Mesenchymal stem cell (in vitro differentiated cells and primary cell): Measurements from ENCODE around the gene ASTN2.

Source experiments
- DNase-seq: peaks from one replicate; pipeline ENCODE4 v3.0.0-alpha.2; 2013
- H2AFZ ChIP-seq: one replicate; pipeline ENCODE4 v1.6.1; 2013; ENCODE audit warnings: low read depth, mild to moderate bottlenecking, control low read depth, inconsistent platforms, low read length, moderate library complexity
- H2AK5ac ChIP-seq: 2 replicates; pipeline ENCODE4 v1.6.1; 2013; ENCODE audit warnings: low read length, moderate library complexity, mild to moderate bottlenecking, inconsistent platforms; ENCODE audit not compliant: severe bottlenecking
- H2BK120ac ChIP-seq: one replicate; pipeline ENCODE4 v1.6.1; 2013; ENCODE audit warnings: low read depth, mild to moderate bottlenecking, inconsistent platforms, low read length, moderate library complexity
- H2BK12ac ChIP-seq, 2 experiments: one replicate each; pipeline ENCODE4 v1.6.1; 2013; ENCODE audit warnings: inconsistent platforms in 2 of 2, low read length in 2 of 2, mild to moderate bottlenecking in 2 of 2, moderate library complexity in 2 of 2, control low read depth in 1 of 2
- H2BK15ac ChIP-seq: one replicate; pipeline ENCODE4 v1.6.1; 2013; ENCODE audit warnings: mild to moderate bottlenecking, low read depth, inconsistent platforms; ENCODE audit not compliant: poor library complexity, severe bottlenecking
- H2BK5ac ChIP-seq: 2 replicates; pipeline ENCODE4 v1.6.1; 2013; ENCODE audit warnings: low read depth, mild to moderate bottlenecking, low read length, control low read depth, inconsistent platforms; ENCODE audit not compliant: poor library complexity, severe bottlenecking
- H3K14ac ChIP-seq, 2 experiments: one replicate each; pipeline ENCODE4 v1.6.1; 2013; ENCODE audit warnings: inconsistent platforms in 2 of 2, low read length in 2 of 2, control low read depth in 1 of 2, mild to moderate bottlenecking in 1 of 2, moderate library complexity in 1 of 2
- H3K18ac ChIP-seq, 2 experiments: one replicate each; pipeline ENCODE4 v1.6.1; 2013; ENCODE audit warnings: inconsistent platforms in 2 of 2, low read length in 2 of 2, control low read depth in 1 of 2, low read depth in 1 of 2, mild to moderate bottlenecking in 1 of 2
- H3K23ac ChIP-seq, 2 experiments: one replicate each; pipeline ENCODE4 v1.6.1; 2013; ENCODE audit warnings: inconsistent platforms in 2 of 2, low read length in 2 of 2, mild to moderate bottlenecking in 2 of 2, moderate library complexity in 2 of 2, control low read depth in 1 of 2
- H3K27ac ChIP-seq: 2 replicates; pipeline ENCODE4 v1.5.1; 2013; ENCODE audit warnings: mild to moderate bottlenecking, moderate library complexity, low read length, control low read depth, inconsistent platforms; ENCODE audit not compliant: poor library complexity, severe bottlenecking
- H3K27me3 ChIP-seq, 2 experiments: 2 replicates each; pipeline versions ENCODE4 v1.6.1 to v1.7.0; 2013; ENCODE audit warnings: low read length in 2 of 2, mild to moderate bottlenecking in 2 of 2, moderate library complexity in 2 of 2, control low read depth in 1 of 2, inconsistent platforms in 1 of 2; ENCODE audit not compliant: control insufficient read depth in 1 of 2, insufficient read depth in 1 of 2
- H3K36me3 ChIP-seq, 2 experiments: 2 replicates each; pipeline versions ENCODE4 v1.6.1 to v1.7.0; 2013; ENCODE audit warnings: low read length in 2 of 2, control low read depth in 1 of 2, inconsistent platforms in 1 of 2, low read depth in 1 of 2, mild to moderate bottlenecking in 1 of 2; ENCODE audit not compliant: insufficient read depth in 2 of 2, control insufficient read depth in 1 of 2
- H3K4ac ChIP-seq, 2 experiments: one replicate each; pipeline ENCODE4 v1.6.1; 2013; ENCODE audit warnings: inconsistent platforms in 2 of 2, low read length in 2 of 2, mild to moderate bottlenecking in 2 of 2, moderate library complexity in 2 of 2, control low read depth in 1 of 2, low read depth in 1 of 2
- H3K4me1 ChIP-seq: 2 replicates; pipeline ENCODE4 v1.6.1; 2013; ENCODE audit warnings: low read depth, low read length, control low read depth; ENCODE audit not compliant: control insufficient read depth, insufficient read depth
- H3K4me2 ChIP-seq: 2 replicates; pipeline ENCODE4 v1.6.1; 2013; ENCODE audit warnings: low read length, mild to moderate bottlenecking, inconsistent platforms; ENCODE audit not compliant: poor library complexity, severe bottlenecking
- H3K4me3 ChIP-seq, 2 experiments: 2 replicates each; pipeline versions ENCODE4 v1.5.1 to v1.7.0; 2013; ENCODE audit warnings: low read length in 2 of 2, mild to moderate bottlenecking in 2 of 2, control low read depth in 1 of 2, low read depth in 1 of 2; ENCODE audit not compliant: insufficient read depth in 1 of 2
- H3K79me1 ChIP-seq: replicated peaks from 2 replicates; pipeline ENCODE4 v1.6.1; 2013; ENCODE audit warnings: mild to moderate bottlenecking, control low read depth, low read length, inconsistent platforms; ENCODE audit not compliant: poor library complexity, severe bottlenecking
- H3K9ac ChIP-seq: 2 replicates; pipeline ENCODE4 v1.7.0; 2013; ENCODE audit warnings: mild to moderate bottlenecking, low read length, moderate library complexity
- H3K9me3 ChIP-seq: 2 replicates; pipeline ENCODE4 v1.7.0; 2013; ENCODE audit warnings: mild to moderate bottlenecking, low read length; ENCODE audit not compliant: control insufficient read depth
- H4K8ac ChIP-seq: one replicate; pipeline ENCODE4 v1.6.1; 2013; ENCODE audit warnings: inconsistent platforms, mild to moderate bottlenecking, low read length, moderate library complexity
- H4K91ac ChIP-seq: one replicate; pipeline ENCODE4 v1.6.1; 2013; ENCODE audit warnings: mild to moderate bottlenecking, low read length, inconsistent platforms
- WGBS: methylation state at CpG from one replicate; pipeline ENCODE4 v1.1.7; 2013; ENCODE audit warnings: mixed read lengths; 5-methylcytosine and 5-hydroxymethylcytosine counted together

Gene ASTN2

DNA sequence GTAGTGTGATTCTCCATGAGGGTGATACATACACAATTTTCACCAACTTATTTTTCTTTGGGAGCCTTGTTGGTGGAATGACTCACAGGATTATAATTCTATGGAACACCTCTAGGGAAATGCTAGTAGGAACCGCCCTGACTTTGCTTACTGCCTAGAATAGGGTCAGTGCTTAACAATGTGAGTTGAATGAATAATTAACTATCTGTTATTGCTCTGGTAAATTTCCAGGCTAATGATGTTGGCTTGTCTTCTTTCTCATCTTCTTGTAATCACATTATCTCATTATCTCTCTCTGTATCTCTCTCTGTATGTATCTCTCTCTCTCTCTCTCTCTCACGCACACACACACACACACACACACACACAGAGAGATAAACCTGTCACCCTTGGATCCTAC lies 436.7 kb downstream of the ASTN2 start:
- no peak overlapping the region for H4K8ac ChIP-seq
- H2AK5ac ChIP-seq, result no peak overlapping the region
- H3K27ac ChIP-seq, result peak overlapping the region; percentile 80
- H3K4me3 ChIP-seq, result no peak overlapping the region
- 40% methylated on average over 2 of the region's 2 CpGs for WGBS
- no peaks in the 10 kb centered on the region for H3K79me1 ChIP-seq
- no peak overlapping the region for H3K9ac ChIP-seq
- H2BK5ac ChIP-seq, result no peak overlapping the region
- H3K18ac ChIP-seq, result no peak overlapping the region
- no peaks in the 10 kb centered on the region for H3K27me3 ChIP-seq
- H3K9me3 ChIP-seq, result no peaks in the 10 kb centered on the region
- H3K4me2 ChIP-seq, result no peak overlapping the region
- H3K14ac ChIP-seq, result no peak overlapping the region
- no peak overlapping the region for H3K23ac ChIP-seq
- H2BK12ac ChIP-seq, result no peak overlapping the region
- peaks cover 8% of the 10 kb centered on the region for H3K4me1 ChIP-seq
- DNase-seq, result no peak
- peaks cover 0 to 3% of the 10 kb centered on the region in 2 experiments for H3K36me3 ChIP-seq
- H2BK15ac ChIP-seq, result no peak overlapping the region
- no peak overlapping the region for H2AFZ ChIP-seq
- no peak overlapping the region for H4K91ac ChIP-seq
- no peak overlapping the region for H2BK120ac ChIP-seq
- no peak overlapping the region for H3K4ac ChIP-seq

DNA sequence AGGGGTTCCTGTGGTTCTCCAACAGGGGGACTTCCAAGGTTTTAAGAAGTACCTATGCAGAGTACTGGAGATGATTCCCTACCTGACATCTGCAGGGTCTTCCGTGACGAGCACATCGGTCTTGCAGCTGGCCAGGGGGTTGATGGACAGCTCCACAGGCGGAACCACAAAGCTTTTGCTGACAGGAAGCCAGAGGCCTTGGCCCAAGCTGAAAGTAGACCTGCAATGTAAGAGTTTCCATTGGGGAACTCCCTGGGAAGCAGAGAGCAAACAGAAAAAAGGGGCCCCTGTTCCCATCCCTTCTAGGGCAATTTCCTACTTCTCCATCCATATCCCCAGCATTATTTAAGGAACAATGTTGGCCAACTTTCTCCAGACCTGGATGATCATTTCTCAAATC lies 439.7 kb downstream of the ASTN2 start:
- Histone ChIP-seq H2AK5ac (no peak overlapping the region), H3K9ac (no peak overlapping the region), H2BK120ac (no peak overlapping the region), H2AFZ (no peak overlapping the region), H4K8ac (no peak overlapping the region), H3K27me3 (no peaks in the 10 kb centered on the region), H3K4me2 (no peak overlapping the region), H2BK15ac (no peak overlapping the region), H3K4me1 (peaks cover 6% of the 10 kb centered on the region), H3K79me1 (no peaks in the 10 kb centered on the region), H3K4ac (no peak overlapping the region), H3K9me3 (no peaks in the 10 kb centered on the region), H4K91ac (no peak overlapping the region), H3K18ac (no peak overlapping the region), H3K36me3 (peaks cover 0 to 3% of the 10 kb centered on the region in 2 experiments), H2BK12ac (no peak overlapping the region), H3K4me3 (no peak overlapping the region), H2BK5ac (no peak overlapping the region), H3K27ac (no peak overlapping the region), H3K14ac (no peak overlapping the region), H3K23ac (no peak overlapping the region)
- DNase-seq, result no peak
- WGBS, result 87% methylated on average over 4 of the region's 4 CpGs

- Histone ChIP-seq H3K79me1 (no peaks in the 10 kb centered on the region), H2BK5ac (no peak overlapping the region), H3K18ac (no peak overlapping the region), H3K36me3 (peaks cover 0 to 4% of the 10 kb centered on the region in 2 experiments), H4K91ac (no peak overlapping the region), H3K23ac (no peak overlapping the region), H3K27ac (no peak overlapping the region), H3K14ac (no peak overlapping the region), H3K4me2 (no peak overlapping the region), H2AK5ac (no peak overlapping the region), H3K4me1 (no peaks in the 10 kb centered on the region), H2BK120ac (no peak overlapping the region), H3K4ac (no peak overlapping the region), H4K8ac (no peak overlapping the region), H3K27me3 (peaks cover 0 to 7% of the 10 kb centered on the region in 2 experiments), H3K4me3 (no peak overlapping the region), H2BK15ac (no peak overlapping the region), H3K9ac (no peak overlapping the region), H2AFZ (no peak overlapping the region), H3K9me3 (no peaks in the 10 kb centered on the region), H2BK12ac (no peak overlapping the region)
- DNase-seq, result no peak
These were observed 448.7 kb downstream of the ASTN2 start for GRCh38 chr9:116966199-116966598.

- no peak for DNase-seq
- Histone ChIP-seq H2AK5ac (no peak overlapping the region), H2BK12ac (no peak overlapping the region), H3K9ac (no peak overlapping the region), H3K18ac (no peak overlapping the region), H3K14ac (no peak overlapping the region), H3K23ac (no peak overlapping the region), H3K4me1 (no peaks in the 10 kb centered on the region), H3K36me3 (peaks cover 0 to 4% of the 10 kb centered on the region in 2 experiments), H3K9me3 (no peaks in the 10 kb centered on the region), H3K79me1 (no peaks in the 10 kb centered on the region), H2BK15ac (no peak overlapping the region), H2BK5ac (no peak overlapping the region), H4K91ac (no peak overlapping the region), H3K4ac (no peak overlapping the region), H3K27ac (no peak overlapping the region), H2BK120ac (no peak overlapping the region), H2AFZ (no peak overlapping the region), H3K4me2 (no peak overlapping the region), H3K27me3 (peaks cover 0 to 24% of the 10 kb centered on the region in 2 experiments), H4K8ac (no peak overlapping the region), H3K4me3 (no peak overlapping the region)
- WGBS, result 90% methylated on average over 11 of the region's 11 CpGs
These were observed 450.6 kb downstream of the ASTN2 start for GRCh38 chr9:116964258-116964657.
